Rectal smooth muscle tissue (tissue), 1 donor: ENCODE data around the gene SAMD8.
"Not testable (repeated sequence)": the region's sequence is repeated elsewhere in the genome, so short reads cannot be mapped to it uniquely, and the experiment has no call there.

Experiments used
- H3K27ac ChIP-seq: one replicate; pipeline ENCODE4 v1.7.0; 2013; ENCODE audit warnings: low read depth, low read length, inconsistent platforms
- H3K27me3 ChIP-seq: one replicate; pipeline ENCODE4 v1.7.0; 2013; ENCODE audit warnings: low read length; ENCODE audit not compliant: control insufficient read depth, insufficient read depth
- H3K36me3 ChIP-seq: one replicate; pipeline ENCODE4 v1.7.0; 2013; ENCODE audit warnings: low read length; ENCODE audit not compliant: control insufficient read depth, insufficient read depth
- H3K4me1 ChIP-seq: one replicate; pipeline ENCODE4 v1.7.0; 2013; ENCODE audit warnings: low read length; ENCODE audit not compliant: control insufficient read depth, insufficient read depth
- H3K4me3 ChIP-seq: one replicate; pipeline ENCODE4 v1.7.0; 2013; ENCODE audit warnings: low read length
- H3K9ac ChIP-seq: one replicate; pipeline ENCODE4 v1.7.0; 2013; ENCODE audit warnings: low read length

The SAMD8 gene

DNA sequence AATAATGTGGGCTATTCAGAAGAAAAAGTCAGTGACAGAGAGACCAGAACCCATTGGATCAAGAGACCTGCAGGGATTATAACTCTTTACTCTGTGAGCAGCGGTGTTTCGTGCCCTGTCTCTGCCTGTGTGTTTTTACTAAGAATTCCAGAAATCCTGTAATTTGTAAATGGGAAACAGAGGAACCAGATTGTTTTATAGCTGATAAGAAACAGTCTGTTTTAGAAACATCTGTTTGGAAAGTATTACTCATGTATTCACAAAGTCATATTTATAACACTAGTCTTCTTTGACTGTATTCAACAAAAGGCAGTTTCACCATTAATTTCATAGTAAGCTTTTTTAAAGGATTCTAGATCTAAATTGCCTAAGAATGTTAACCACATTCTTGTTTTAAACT, 69.1 kb downstream of the SAMD8 start:
- Histone ChIP-seq H3K27ac (no peak overlapping the region), H3K36me3 (no peaks in the 10 kb centered on the region), H3K9ac (no peak overlapping the region), H3K4me1 (peaks cover 4% of the 10 kb centered on the region), H3K27me3 (no peaks in the 10 kb centered on the region), H3K4me3 (no peak overlapping the region)

DNA sequence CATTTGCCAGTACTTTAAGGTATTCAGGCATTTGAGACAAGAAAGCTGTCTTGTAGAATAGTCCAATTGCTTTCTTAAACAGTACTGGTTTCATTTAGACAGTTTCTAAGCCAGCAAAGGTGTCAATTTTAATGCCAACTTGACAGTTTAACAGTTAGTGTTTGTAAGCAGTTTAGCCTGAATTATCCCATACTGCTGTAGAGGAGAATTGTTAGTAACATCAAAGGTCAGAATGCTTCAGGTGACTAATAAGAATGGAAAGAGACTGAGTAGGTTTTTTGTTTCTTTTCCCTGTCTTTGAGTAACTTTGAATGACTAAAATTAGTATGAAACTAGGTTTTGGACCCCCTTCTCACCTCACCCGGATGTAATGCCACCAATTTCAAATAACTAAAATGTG, 69.6 kb downstream of the SAMD8 start:
- H3K4me3 ChIP-seq, result no peak overlapping the region
- no peaks in the 10 kb centered on the region for H3K36me3 ChIP-seq
- peak overlapping the region; percentile 37 for H3K27ac ChIP-seq
- no peaks in the 10 kb centered on the region for H3K27me3 ChIP-seq
- peaks cover 4% of the 10 kb centered on the region for H3K4me1 ChIP-seq
- no peak overlapping the region for H3K9ac ChIP-seq

DNA sequence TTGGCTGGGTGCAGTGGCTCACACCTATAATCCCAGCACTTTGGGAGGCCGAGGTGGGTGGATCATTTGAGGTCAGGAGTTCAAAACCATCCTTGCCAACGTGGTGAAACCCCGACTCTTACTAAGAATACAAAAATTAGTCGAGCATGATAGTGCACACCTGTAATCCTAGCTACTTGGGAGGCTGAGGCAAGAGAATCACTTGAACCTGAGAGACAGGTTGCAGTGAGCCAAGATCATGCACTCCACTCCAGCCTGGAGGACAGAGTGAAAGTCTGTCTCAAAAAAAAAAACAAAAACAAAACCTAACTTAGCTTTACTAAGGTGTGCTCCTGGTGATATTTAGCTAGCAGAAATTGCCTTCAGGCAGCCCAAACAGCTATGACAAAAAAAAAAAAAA, 74.9 kb downstream of the SAMD8 start:
- no peaks in the 10 kb centered on the region for H3K36me3 ChIP-seq
- no peaks in the 10 kb centered on the region for H3K27me3 ChIP-seq
- H3K27ac ChIP-seq, result no peak overlapping the region
- H3K9ac ChIP-seq, result no peak overlapping the region
- no peaks in the 10 kb centered on the region for H3K4me1 ChIP-seq
- no peak overlapping the region for H3K4me3 ChIP-seq

DNA sequence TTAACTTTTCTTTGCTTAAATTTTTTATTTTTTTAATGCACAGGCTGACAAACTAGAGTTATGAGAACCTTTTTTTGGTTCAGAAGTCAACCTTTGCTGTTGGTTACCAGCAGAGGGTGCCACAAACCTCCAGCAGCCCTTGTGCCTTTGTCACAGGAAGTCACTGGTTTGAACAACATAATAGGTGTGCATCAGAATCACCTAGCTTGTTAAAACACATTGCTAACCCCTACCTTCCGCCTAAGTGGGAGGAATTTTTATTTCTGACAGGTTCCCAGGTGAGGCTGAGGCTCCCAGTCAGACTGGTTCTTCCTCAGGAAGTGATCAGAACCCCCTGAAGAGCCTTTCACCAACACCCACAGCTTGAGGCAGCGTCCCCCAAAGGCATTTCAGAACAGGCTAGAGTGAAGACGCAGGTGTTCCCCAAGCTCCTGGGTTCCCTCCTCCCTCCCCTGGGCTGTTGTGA, 76.5 kb downstream of the SAMD8 start:
- Histone ChIP-seq H3K9ac (no peak overlapping the region), H3K4me1 (peaks cover 5% of the 10 kb centered on the region), H3K36me3 (no peaks in the 10 kb centered on the region), H3K27ac (no peak overlapping the region), H3K4me3 (no peak overlapping the region), H3K27me3 (no peaks in the 10 kb centered on the region)

DNA sequence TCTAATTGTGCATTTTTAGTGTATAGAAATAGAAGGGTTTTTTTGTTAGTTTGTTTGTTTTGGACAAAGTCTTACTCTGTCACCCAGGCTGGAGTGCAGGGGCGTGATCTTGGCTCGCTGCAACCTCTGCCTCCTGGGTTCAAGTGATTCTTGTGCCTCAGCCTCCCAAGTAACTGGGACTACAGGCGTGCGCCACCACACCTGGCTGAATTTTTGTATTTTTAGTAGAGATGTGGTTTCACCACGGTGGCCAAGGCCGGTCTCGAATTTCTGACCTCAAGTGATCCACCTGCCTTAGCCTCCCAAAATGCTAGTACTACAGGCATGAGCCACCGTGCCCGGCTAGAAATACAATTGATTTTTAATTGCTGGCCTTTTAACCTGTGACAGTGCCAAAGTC, 77.1 kb downstream of the SAMD8 start:
- not testable (repeated sequence) for H3K9ac ChIP-seq, H3K4me1 ChIP-seq, H3K4me3 ChIP-seq, H3K27me3 ChIP-seq, H3K36me3 ChIP-seq, H3K27ac ChIP-seq

DNA sequence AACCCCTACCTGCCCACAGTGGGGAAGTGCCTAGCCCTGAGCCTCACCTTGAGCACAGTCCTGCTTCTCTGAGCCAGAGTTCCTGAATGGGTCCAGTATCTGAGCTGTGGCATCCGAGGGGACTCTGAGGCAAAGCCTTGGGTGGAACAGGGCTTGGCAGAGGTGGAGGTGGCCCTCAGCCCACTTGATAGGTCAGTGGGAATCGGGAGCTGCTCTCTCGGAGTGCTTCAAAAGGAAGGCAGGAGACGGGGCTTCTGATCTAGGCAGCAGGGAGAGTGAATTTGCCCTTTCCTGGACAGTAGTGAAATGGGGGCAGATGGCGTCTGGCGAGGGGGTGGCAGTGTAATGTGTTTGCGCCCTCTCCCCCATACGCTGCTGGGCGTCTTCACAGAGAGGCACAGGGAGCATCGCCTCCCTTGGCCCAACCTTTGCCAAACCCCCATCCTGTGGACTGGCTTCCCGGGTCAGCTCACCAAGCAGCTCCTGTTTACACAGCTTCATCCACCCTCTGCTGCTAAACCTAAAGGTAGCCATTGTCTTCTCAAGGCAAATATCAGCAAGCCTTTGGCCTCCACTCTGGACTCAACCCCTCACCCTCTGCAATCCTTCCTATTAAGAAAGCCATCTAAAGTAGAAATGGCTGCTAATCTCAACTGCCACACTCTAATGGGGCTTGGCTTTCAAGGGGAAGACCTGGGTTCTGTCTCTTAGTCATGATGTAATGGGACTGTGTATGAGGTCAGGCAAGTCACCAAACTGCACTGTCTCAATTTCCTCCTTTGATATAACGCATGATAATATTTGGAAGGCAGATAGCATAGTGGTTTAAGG, 78.0 kb downstream of the SAMD8 start:
- H3K4me1 ChIP-seq, result peaks cover 5% of the 10 kb centered on the region
- no peaks in the 10 kb centered on the region for H3K27me3 ChIP-seq
- H3K4me3 ChIP-seq, result no peak overlapping the region
- H3K9ac ChIP-seq, result no peak overlapping the region
- H3K36me3 ChIP-seq, result no peaks in the 10 kb centered on the region
- no peak overlapping the region for H3K27ac ChIP-seq

DNA sequence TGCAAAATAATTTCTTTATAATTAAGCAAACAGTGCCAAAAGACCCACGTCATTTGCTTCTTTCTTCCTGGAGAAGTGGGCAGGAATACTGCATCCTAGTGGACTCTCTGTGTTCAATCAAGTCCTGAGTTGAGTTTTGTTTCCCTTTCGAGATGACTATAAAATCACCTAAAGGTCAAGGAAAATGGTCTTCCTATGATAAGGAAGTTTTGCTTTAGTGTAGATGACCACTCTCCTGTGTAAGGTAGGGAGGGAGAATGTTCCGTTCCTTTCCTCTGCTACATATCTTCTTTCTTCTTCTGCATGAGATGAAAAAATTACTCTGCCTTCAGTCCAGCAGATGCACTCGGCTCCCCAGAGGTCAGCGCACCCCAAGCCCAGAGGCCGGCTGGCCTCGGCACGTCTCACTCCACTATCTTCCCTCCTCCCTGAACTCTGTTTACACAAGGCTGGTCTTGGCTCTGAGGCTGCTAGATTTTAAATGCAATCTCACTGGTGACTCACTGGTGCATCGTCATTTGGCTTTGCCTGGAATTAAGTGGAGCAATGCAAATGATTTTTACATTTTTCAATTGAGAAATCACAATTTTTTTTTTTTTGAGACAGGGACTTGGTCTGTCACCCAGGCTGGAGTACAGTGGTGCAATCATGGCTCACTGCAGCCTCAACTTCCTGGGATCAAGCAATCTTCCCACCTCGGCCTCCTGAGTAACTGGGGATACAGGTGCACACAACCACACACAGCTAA, 80.5 kb downstream of the SAMD8 start:
- Histone ChIP-seq H3K4me3 (peak overlapping the region; percentile 46), H3K9ac (no peak overlapping the region), H3K27ac (peak overlapping the region; percentile 74)

DNA sequence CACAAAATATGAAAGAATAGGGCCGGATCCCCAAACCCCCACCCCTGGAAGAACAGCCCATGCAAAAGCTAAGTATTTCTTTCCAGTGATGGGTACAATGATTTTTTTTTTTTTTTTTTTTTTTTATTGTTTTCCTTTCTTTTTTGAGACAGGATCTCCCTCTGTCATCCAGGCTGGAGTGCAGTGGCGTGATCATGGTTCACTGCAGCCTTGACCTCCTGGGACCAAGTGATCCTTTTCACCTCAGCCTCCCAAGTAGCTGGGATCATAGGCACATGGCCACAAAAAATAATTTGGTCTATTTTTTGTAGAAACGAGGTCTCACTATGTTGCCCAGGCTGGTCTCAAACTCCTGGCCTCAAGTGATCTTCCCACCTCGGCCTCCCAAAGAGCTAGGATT, 83.2 kb downstream of the SAMD8 start:
- not testable (repeated sequence) for H3K27ac ChIP-seq, H3K4me1 ChIP-seq, H3K36me3 ChIP-seq, H3K27me3 ChIP-seq, H3K9ac ChIP-seq, H3K4me3 ChIP-seq

More for the DNA sequence above, 80.5 kb downstream of the SAMD8 start:
- Histone ChIP-seq H3K4me1 (peaks cover 10% of the 10 kb centered on the region), H3K27me3 (no peaks in the 10 kb centered on the region), H3K36me3 (no peaks in the 10 kb centered on the region)

DNA sequence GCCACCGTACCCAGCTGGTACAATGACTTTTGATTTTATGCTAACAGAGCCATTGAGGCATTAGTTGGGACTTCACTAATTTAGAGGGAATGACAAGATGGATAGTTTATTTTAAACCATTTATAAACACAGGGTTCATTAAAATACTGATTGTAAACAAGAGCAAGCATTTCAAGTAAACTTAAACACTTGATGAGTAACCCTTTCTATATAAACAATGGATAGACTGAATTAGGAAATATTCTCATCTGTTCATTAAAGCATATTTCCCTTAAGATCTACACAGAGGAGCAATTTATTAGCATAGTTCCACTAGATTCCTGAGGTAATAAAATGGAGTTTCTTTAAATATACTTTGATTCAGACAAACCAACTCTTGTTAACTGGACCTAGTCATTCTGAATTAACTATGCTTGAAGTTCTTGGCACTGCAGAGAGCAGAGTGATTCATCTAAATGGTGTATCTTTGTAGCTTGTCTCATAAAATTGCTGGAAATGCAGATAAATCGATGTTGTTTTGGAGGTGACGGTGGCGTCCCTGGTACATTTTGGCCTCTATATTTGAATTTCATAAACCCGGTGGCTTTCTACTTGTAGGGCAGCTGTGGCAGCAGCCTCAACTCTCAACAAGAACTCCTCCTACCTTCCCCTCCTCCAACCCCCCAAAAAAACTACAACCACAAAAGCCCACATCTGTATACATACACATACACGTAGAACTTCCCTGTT, 83.7 kb downstream of the SAMD8 start:
- Histone ChIP-seq H3K4me1 (peaks cover 10% of the 10 kb centered on the region), H3K27me3 (no peaks in the 10 kb centered on the region), H3K27ac (peak overlapping the region; percentile 78), H3K4me3 (no peak overlapping the region), H3K36me3 (no peaks in the 10 kb centered on the region), H3K9ac (no peak overlapping the region)

DNA sequence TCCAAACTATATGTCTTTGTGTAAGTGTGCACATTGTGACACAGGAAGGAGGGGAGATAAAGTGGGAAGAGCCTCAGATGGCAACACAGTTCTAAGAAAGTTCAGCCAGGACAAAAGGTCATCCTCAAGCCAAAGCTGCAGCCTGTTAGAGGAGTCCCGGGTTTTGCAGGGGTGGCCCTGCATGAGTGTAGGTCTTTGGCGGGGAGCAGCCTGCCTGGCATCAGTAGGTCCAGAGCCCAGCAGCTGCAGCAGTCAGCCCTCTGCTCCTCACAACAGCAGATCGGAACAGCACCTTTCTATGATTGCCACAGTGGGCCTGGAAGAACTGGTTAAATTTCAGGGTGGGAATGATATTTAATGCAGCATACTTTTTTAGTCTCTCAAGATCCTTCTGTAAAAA, 85.6 kb downstream of the SAMD8 start:
- Histone ChIP-seq H3K27me3 (no peaks in the 10 kb centered on the region), H3K36me3 (no peaks in the 10 kb centered on the region), H3K27ac (no peak overlapping the region), H3K4me3 (no peak overlapping the region), H3K9ac (no peak overlapping the region), H3K4me1 (peaks cover 6% of the 10 kb centered on the region)

DNA sequence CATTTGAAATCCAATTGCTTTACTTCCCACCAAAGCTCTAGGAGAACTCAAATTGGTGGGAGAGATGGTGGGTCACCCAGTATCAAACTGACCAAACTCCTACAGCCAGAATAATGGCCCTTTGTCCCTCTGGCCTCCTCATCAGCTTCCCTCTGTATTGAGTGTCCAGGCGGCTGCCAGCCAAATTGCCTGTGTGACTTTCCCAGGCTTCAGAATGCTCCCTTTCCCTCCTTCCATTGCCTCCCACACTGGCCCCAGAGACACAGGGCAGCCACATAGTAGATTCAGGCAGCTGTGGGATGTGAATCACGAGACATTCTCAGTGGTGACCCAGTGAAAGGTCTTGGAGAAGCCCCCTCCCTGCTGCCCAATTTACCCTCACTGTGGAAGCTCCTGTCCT, 86.5 kb downstream of the SAMD8 start:
- peaks cover 14% of the 10 kb centered on the region for H3K4me1 ChIP-seq
- H3K9ac ChIP-seq, result no peak overlapping the region
- H3K27me3 ChIP-seq, result no peaks in the 10 kb centered on the region
- H3K27ac ChIP-seq, result no peak overlapping the region
- no peaks in the 10 kb centered on the region for H3K36me3 ChIP-seq
- H3K4me3 ChIP-seq, result no peak overlapping the region

DNA sequence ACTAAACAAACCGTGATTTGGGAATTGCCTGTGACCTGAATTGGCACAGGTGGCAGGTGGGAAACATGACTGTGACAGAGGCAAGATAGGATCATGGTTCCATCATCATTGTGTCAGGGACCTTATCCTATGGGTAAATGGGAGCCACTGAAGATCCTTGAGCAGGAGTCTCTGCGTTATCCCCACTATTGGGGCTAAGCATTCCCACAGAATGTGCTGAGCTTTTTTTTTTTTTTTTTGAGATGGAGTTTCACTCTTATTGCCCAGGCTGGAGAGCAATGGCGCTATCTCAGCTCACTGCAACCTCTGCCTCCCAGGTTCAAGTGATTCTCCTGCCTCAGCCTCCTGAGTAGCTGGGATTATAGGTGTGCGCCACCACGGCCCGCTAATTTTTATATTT, 88.5 kb downstream of the SAMD8 start:
- H3K4me3 ChIP-seq, H3K27me3 ChIP-seq, H3K27ac ChIP-seq, H3K9ac ChIP-seq, H3K36me3 ChIP-seq: not testable (repeated sequence)
- H3K4me1 ChIP-seq, result peaks cover 17% of the 10 kb centered on the region
